Fibroblast of mammary gland (primary cell): ENCODE results near the gene KIF24.

Experiments
- DNase-seq: peaks from one replicate; pipeline ENCODE4 v3.0.0-alpha.2; 2010; ENCODE audit warnings: low read depth
- H3K4me3 ChIP-seq: 2 replicates; pipeline ENCODE4 v1.5.1; 2011; ENCODE audit warnings: low read depth, mild to moderate bottlenecking, low read length, moderate library complexity; ENCODE audit not compliant: control insufficient read depth
- TF ChIP-seq, protein P1 (sequence below): conservative IDR thresholded peaks from 2 replicates; pipeline ENCODE4 v1.5.1; 2011; ENCODE audit warnings: low read depth, low read length, inconsistent platforms; ENCODE audit not compliant: control insufficient read depth, insufficient read depth

The KIF24 gene

DNA sequence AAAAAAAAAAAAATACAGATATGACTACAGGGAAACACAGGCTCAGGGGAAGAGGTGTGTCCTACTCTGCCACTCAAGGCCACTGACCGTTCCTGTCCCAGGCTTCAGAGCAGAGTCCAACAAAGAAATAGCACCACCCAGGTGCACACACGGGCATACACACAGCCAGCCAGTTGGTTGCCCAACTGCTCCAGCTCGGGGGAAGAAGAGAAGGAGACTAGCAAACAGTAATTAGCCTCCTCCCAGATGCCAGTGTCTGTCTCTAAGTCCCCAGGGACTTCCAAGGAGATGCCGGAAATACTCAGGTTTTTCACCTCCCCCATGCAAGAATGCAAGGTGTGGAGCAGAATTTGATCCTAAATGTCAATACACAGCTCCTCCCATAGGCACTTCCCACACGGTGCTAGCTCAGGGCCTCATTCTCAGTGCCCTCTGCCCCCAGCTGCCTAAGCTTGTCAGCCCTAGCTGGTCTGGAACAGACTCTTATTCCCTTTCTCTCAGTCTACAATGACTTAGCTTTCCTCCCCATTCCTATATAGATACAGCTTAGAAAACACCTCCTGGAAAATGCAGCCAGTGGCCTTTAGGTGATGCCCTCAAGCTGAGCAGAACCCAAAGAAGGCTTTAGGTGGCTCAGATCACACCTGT lies 46.0 kb upstream of the KIF24 start:
- no peak overlapping the region for H3K4me3 ChIP-seq
- no peak for DNase-seq
- TF ChIP-seq, protein P1, sequence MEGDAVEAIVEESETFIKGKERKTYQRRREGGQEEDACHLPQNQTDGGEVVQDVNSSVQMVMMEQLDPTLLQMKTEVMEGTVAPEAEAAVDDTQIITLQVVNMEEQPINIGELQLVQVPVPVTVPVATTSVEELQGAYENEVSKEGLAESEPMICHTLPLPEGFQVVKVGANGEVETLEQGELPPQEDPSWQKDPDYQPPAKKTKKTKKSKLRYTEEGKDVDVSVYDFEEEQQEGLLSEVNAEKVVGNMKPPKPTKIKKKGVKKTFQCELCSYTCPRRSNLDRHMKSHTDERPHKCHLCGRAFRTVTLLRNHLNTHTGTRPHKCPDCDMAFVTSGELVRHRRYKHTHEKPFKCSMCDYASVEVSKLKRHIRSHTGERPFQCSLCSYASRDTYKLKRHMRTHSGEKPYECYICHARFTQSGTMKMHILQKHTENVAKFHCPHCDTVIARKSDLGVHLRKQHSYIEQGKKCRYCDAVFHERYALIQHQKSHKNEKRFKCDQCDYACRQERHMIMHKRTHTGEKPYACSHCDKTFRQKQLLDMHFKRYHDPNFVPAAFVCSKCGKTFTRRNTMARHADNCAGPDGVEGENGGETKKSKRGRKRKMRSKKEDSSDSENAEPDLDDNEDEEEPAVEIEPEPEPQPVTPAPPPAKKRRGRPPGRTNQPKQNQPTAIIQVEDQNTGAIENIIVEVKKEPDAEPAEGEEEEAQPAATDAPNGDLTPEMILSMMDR: no peak

DNA sequence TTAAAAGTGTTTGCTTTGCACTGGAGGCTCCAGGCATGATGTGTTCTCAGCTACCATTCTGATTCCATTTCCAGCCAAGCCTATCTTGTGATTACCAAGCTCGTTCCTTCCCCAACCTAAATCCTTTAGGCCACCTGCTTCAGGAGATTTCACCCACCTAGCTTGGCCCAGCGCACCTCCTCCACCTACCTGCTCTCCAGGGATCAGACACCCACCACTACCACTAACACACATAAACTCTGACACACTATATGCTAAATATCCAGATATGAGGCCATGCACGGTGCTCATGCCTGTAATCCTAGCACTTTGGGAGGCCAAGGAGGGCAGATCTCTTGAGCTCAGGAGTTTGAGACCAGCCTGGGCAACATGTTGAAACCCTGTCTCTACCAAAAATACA lies 45.3 kb upstream of the KIF24 start:
- TF ChIP-seq, protein P1: no peak
- H3K4me3 ChIP-seq: no peak overlapping the region
- no peak for DNase-seq

DNA sequence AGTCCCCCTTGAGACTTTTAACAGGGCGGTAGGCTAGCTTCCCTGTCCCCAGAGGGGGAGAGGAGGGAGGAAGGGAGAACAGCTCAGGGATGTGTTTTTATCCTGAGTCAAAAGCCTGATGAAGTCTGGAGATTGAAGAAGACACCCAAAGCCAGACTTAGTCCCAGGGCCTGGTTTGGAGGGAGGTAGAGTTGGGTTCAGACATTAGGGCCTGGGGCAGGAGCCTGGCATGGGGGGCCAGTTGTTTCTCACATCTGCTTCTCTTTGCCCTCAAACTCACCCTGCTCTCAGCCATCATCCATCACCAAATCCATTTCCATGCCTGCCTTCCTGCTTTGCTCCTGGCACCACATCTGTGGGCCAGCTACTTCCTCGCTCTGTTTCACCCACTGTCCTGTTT lies 44.7 kb upstream of the KIF24 start:
- H3K4me3 ChIP-seq: no peak overlapping the region
- no peak for DNase-seq
- TF ChIP-seq, protein P1: no peak

GRCh38 chr9:34372467-34373011 lies 43.5 kb upstream of the KIF24 start:
- TF ChIP-seq, protein P1: no peak
- no peak for DNase-seq
- H3K4me3 ChIP-seq: no peak overlapping the region

DNA sequence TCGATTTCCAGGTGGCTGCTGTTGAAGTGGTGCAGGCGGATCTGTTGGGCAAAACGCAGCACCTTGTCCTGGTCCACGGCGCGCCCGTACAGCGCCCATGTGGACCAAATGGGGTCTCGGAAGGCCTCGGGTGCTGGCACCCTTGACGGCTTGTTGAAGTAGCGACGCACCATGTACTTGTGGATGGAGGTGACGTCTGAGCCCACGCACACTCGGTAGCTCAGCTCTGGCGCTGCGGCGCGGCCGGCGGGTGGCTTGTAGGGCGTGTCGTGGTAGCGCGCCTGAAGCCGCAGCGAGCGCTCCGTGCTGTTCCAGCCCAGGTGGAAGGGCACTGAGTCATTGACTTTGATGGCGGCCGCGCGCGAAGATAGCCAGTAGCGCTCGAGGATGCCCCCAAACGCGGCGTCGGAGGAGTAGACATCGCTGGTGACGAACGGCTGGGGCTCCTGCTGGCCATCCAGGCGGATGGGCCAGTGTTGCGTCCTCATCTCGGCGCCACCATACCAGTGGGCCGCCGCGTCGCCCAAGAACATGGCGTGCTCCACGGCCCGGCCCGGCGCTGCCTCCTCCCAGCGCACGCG lies 42.9 kb upstream of the KIF24 start:
- DNase-seq: no peak
- H3K4me3 ChIP-seq: no peak overlapping the region
- TF ChIP-seq, protein P1: no peak

- TF ChIP-seq, protein P1: no peak
- DNase-seq: no peak
- H3K4me3 ChIP-seq: peak overlapping the region; percentile 1
Observed at GRCh38 chr9:34370970-34371880, 42.2 kb upstream of the KIF24 start.
